T-helper 2 cell (primary cell): ENCODE results near the gene ZNF541.

Source experiments
- DNase-seq, 5 experiments: peaks; one replicate each; pipeline versions ENCODE4 v3.0.0 to v3.0.0-alpha.2; 2012 to 2022
- total RNA-seq, 2 donors: gene quantifications; one replicate each; lab custom pipeline; 2026; lab: John Stamatoyannopoulos, UW

The ZNF541 gene, protein sequence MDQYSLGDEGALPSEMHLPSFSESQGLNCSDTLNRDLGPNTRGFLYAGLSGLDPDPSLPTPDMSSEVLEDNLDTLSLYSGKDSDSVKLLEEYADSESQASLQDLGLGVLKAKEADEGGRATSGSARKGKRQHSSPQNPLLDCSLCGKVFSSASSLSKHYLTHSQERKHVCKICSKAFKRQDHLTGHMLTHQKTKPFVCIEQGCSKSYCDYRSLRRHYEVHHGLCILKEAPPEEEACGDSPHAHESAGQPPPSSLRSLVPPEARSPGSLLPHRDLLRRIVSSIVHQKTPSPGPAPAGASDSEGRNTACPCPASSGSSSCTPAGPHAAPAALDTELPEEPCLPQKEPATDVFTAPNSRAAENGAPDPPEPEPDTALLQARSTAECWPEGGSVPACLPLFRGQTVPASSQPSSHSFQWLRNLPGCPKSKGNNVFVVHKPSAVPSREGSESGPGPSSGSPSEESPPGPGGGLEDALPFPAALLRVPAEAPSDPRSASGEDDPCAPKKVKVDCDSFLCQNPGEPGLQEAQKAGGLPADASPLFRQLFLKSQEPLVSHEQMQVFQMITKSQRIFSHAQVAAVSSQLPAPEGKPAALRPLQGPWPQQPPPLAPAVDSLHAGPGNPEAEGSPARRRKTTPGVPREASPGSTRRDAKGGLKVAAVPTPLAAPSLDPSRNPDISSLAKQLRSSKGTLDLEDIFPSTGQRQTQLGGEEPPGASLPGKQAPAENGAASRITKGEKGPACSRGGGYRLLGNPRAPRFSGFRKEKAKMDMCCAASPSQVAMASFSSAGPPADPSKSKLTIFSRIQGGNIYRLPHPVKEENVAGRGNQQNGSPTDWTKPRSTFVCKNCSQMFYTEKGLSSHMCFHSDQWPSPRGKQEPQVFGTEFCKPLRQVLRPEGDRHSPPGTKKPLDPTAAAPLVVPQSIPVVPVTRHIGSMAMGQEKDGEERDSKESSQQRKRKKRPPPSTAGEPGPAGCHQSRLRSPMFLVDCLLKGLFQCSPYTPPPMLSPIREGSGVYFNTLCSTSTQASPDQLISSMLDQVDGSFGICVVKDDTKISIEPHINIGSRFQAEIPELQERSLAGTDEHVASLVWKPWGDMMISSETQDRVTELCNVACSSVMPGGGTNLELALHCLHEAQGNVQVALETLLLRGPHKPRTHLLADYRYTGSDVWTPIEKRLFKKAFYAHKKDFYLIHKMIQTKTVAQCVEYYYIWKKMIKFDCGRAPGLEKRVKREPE (N-terminal part only)
- total RNA-seq: 0.62 to 0.74 reads per million in 2 donors

- DNase-seq: peak; percentile 70 to 87 (median 81)
Observed at GRCh38 chr19:47573071-47574026, at the start of gene ZNF541. ZNF541 (minus strand) TSS chr19:47573148; CDS start chr19:47555856, 17,292 bp downstream.

GRCh38 chr19:47619763-47620162, 46.8 kb upstream of the ZNF541 start:
- no peak for DNase-seq

- no peak for DNase-seq
Observed at GRCh38 chr19:47618771-47619170, 45.8 kb upstream of the ZNF541 start.

DNA sequence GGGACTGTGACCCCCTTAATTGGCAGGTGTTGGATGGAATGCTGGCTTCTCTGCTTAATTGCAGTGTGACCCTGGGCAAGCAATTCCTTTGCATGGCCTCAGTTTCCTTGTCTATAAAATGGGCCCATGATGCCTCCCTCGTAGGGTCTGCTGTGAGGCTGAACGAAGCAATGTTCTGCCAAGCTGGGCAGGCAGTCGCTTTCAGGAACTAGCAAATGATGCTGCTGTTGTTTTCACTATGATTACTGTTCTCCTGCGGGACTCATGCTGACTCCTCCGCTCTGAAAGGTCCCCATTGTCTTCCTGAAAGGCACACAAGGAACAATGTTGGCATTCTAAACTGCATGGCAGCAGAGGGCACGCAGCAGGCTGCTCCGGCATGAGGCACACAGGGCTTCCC, 42.8 kb upstream of the ZNF541 start:
- DNase-seq: no peak

DNA sequence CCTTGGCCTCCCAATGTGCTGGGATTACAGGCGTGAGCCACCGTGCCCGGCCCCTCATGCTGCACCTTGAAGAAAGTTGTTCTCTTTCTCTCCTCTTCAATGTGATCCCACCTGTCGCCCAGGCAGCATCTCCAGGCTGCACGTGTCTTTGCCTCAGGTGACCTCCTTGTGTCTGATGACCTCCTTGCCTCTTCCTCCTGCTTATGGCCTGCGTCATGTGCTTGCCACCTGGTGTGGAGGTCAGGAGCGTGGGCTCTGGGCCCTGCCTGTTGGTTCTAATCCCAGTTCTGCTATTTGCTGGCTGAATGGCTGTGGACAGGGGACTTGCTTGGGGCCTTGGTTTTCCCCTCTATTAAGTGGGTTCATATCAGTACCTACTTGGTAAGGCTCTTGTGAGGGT, 42.3 kb upstream of the ZNF541 start:
- no peak for DNase-seq

- DNase-seq: no peak
Observed at GRCh38 chr19:47614559-47614958, 41.6 kb upstream of the ZNF541 start.

GRCh38 chr19:47614021-47614295, 41.0 kb upstream of the ZNF541 start:
- no peak for DNase-seq

DNA sequence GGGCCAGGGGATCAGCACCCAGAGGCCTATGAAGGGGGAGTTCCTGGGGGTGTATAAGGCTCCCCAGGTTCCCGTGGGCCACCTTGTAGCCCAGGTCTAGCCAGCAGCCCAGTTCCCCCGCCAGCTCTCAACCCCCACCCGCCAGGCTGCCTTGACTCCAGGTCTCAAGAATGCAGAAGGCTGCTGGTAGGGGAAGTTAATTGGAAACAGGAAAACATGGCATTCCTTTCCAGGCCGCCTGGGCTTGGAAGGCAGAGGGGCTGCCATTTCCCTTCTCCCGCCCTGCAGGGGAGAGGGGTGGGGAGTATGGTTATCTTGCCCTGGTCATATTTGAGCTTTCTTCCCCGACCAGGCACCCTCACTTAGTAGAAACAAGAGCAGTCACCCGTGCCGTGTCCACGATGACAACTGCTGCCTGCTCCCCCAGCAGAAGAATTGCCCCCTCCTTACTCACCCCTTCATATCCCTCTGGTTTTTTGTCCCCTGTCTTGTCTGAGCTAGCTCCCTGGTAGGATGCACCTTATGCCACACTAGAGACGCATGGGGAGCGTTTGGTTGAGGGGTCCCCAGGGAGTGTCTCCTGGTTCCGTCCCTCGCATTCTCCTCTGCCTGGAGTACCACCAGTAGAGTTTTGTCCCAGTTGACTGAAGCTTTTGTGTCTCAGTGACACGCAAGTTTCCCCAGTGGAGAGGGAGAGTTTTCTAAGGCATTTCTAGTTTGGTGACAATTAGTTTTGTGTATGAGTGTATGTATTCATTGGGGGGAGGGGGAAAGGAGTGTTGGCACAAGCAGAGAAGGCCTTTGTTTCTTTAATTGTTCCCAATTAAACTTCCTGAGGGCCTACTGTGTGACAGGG, 40.4 kb upstream of the ZNF541 start:
- no peak for DNase-seq

DNA sequence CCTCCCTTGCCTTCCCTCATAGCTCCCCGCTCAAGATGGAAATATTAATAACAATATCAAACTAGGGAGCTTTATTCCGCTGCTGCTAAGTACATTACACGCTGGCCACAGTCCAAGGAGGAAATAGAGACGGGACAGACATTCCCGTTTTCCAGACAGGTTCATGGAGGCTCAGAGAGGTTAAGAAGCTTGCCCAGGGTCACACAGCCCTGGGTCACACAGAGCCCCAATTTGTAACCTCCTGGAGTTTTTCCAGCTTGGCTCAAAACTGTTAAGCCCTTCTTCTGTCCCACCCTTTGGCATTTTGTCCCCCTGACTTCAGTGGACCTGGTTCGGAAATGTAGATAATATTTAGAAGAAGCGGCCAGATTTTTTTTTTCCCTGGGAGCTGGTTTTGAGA, 38.0 kb upstream of the ZNF541 start:
- DNase-seq: no peak

GRCh38 chr19:47609906-47610894, 37.3 kb upstream of the ZNF541 start:
- peak; percentile 15 to 62 (median 46) for DNase-seq

DNA sequence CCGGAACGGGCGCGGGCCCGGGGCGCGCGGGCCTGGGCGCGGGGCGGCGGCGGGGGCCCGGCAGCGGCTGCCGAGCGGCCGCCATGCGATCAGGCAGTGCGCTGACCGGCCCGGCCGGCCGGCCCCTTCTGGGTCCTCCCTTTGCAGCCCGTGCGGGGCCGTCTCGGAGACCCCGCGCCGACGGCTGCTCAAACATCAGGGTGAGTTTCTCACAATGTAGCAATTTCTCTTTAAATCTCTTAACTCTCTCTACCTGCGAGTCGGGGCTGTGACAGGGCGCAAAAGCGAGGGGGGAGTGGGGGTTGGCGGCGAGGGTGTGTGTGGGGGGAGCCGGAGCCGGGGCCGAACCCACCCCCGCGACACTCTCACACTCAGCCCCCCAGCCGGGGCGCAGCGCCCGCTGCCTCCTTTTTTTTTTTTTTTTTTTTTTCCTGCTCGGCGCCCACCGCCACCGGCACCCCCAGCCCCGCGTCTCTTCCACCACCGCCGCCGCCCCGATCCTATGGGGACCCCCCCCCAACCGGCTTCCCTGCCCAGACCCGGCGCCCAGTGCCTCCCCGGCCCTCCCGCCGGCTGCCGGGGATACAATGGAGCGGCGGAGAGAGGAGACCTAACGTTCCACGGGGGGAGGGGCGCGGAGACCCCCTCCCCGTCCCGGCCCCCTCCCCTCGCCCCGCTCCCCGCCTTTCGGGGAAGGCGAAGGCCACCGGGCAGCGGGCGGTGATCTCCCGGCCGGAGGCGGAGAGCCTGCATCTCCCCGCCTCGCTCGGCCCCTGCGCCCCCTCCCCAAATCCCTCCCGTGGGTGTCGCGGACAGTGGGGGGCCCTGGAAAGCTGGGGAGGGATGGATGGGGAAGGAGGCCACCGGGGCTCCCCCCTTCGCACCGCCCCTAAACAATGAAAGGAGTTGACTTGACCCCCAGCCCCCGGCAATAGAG, 36.3 kb upstream of the ZNF541 start, which contains the start of gene BICRA:
Gene BICRA (plus strand): TSS at position 166 of the 937 bp plus-strand sequence. CDS start 64,441 bp downstream, outside the sequence.
- peak; percentile 58 to 89 (median 72) for DNase-seq

DNA sequence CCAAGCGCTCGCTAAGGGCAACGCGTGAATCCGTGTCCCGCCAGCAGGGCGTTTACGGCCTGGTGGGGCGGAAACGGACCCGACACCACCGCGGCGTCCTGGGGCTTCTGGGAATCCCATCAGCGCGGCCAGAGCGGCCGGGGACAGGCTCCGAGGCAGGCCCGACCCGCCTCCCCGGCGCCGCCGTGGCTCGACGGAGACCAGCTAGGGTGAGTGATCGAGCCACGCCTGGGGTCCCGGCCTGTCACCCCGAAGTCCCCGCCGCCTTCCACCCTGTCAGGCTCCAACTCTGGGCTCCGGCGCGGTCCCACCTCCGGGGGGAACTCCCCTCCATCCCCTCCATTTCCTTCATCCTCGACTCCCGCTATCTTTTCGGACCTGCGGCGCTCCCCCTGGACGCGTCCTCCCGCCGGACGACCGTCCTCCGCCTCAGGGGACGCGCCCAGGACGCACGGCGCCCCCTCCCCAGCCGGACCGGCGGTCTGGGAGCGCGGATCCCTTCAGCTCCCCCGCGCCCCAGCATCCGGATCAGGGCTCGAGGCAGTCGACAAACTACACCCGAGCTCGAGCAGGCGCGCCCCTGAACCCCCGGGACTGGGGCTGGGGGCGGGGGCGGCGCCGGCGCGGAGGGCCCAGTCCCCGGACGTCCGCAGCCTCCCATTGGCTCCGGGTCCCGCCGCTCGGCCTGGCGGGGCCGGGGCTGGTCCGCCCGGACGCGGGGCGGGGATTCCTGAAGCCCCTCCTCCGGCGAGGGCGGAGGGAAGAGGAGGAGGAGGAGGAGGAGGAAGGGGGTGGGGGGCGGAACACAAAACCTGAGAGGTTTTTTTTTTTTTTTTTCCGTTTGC, 35.3 kb upstream of the ZNF541 start:
- DNase-seq: peak; percentile 92 to 95 (median 95)

GRCh38 chr19:47607564-47608073, 34.7 kb upstream of the ZNF541 start:
- no peak for DNase-seq

GRCh38 chr19:47603706-47604565, 31.0 kb upstream of the ZNF541 start:
- no peak for DNase-seq

GRCh38 chr19:47601180-47601904, 28.4 kb upstream of the ZNF541 start:
- DNase-seq: no peak
